Fibroblast of the conjunctiva (primary cell): Measurements from ENCODE around the gene RERE.
"Not testable (repeated sequence)": the region's sequence is repeated elsewhere in the genome, so short reads cannot be mapped to it uniquely, and the experiment has no call there.

ENCODE experiments used
- DNase-seq: peaks from one replicate; pipeline ENCODE4 v3.0.0-alpha.2; 2010; ENCODE audit warnings: low read depth

The RERE gene

GRCh38 chr1:8447616-8448150, 369.8 kb downstream of the RERE start:
- DNase-seq = no peak

- DNase-seq = not testable (repeated sequence)
These were observed 371.3 kb downstream of the RERE start for GRCh38 chr1:8446119-8446518.

- DNase-seq = no peak
These were observed 373.8 kb downstream of the RERE start for GRCh38 chr1:8443558-8444194.

GRCh38 chr1:8441426-8441825, 376.0 kb downstream of the RERE start:
- no peak for DNase-seq

GRCh38 chr1:8439015-8439702, 378.3 kb downstream of the RERE start:
- peak; percentile 79 for DNase-seq

- DNase-seq = no peak
These were observed 379.0 kb downstream of the RERE start for GRCh38 chr1:8438489-8438888.

GRCh38 chr1:8437347-8437746, 380.1 kb downstream of the RERE start:
- no peak for DNase-seq

- DNase-seq = no peak
These were observed 381.8 kb downstream of the RERE start for GRCh38 chr1:8435569-8436071.

- DNase-seq = no peak
These were observed 383.3 kb downstream of the RERE start for GRCh38 chr1:8434101-8434500.

- DNase-seq = no peak
These were observed 385.7 kb downstream of the RERE start for GRCh38 chr1:8431784-8432183.

GRCh38 chr1:8431019-8431418, 386.4 kb downstream of the RERE start:
- DNase-seq = no peak

GRCh38 chr1:8430476-8430875, 387.0 kb downstream of the RERE start:
- no peak for DNase-seq

- no peak for DNase-seq
These were observed 387.8 kb downstream of the RERE start for GRCh38 chr1:8429549-8430110.

- DNase-seq = no peak
These were observed 389.0 kb downstream of the RERE start for GRCh38 chr1:8428441-8428840.

GRCh38 chr1:8427986-8428385, 389.5 kb downstream of the RERE start:
- no peak for DNase-seq

- no peak for DNase-seq
These were observed 389.9 kb downstream of the RERE start for GRCh38 chr1:8427493-8427892.

- no peak for DNase-seq
These were observed 390.4 kb downstream of the RERE start for GRCh38 chr1:8426996-8427395.

- DNase-seq = no peak
These were observed 391.7 kb downstream of the RERE start for GRCh38 chr1:8425781-8426161.

GRCh38 chr1:8425150-8425780, 392.2 kb downstream of the RERE start:
- DNase-seq = no peak

GRCh38 chr1:8424539-8425116, 392.8 kb downstream of the RERE start:
- no peak for DNase-seq

- no peak for DNase-seq
These were observed 393.5 kb downstream of the RERE start for GRCh38 chr1:8423692-8424538.
